HG02623 (cell line): ENCODE data around the gene HMGXB3.

Experiments
- ATAC-seq: cut with Tn5 transposase; IDR thresholded peaks from one replicate; pipeline ENCODE4 v1.9.1; 2021; ENCODE audit warnings: moderate library complexity; ENCODE audit not compliant: unreplicated experiment

Gene HMGXB3

GRCh38 chr5:149981206-149981605, 19.3 kb upstream of the HMGXB3 start:
- ATAC-seq: no peak

GRCh38 chr5:149982505-149982904, 18.0 kb upstream of the HMGXB3 start:
- ATAC-seq: no peak

DNA sequence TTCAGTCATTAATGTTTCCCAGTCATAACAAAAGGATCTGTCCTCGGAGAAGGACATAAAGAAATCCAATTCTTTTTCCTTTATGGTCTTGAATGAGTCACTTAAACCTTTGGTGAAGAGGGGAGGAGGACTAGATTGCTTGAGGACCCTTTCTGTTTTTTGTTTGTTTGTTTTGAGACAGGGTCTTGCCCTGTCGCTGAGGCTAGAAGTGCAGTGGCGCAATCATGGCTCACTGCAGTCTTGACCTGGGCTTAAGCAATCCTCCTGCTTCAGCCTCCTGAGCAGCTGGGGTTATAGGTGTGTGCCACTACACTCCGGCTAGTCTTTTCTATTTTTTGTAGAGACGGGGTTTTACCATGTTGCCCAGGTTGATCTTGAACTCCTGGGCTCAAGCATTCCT, 12.4 kb upstream of the HMGXB3 start:
- no peak for ATAC-seq

DNA sequence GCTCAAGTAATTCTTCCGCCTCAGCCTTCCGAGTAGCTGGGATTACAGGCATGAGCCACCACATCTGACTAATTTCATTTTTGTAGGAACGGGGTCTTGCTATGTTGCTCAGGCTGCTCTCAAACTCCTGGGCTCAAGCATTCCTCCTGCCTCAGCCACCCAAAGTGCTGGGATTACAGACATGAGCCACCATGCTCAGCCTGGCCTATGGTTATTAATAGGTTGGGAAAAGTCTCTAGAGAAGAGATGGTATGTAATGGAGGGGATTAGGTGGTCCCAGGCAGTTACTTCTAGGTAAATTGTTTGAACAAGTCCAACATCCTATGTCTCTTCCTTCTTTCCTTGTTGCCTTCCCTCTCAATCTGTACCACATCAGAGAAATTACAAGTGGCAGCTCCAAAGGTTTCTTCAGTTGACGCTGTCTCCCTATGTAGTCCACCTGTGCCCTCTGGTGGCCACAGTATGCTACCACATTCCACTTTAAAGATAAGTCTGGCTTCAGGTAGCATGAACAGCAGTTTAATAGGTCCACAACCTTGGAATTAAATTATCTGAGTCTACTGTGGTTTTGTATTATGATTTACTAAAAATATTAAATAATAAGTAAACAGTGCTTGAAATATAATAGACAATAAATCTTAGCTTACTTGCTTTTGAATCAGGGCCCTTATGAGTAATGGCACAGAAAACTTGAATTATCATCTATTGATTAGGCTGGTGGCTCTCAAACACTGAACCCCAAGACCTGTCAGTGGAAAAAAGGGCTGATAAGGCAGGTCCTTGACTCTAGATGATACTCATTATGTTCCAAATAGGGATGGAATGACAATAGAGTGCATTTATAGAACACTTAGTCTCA, 9.8 kb upstream of the HMGXB3 start:
- peak; percentile 68 for ATAC-seq

- no peak for ATAC-seq
Measured at GRCh38 chr5:149993471-149993870, 7.1 kb upstream of the HMGXB3 start.

DNA sequence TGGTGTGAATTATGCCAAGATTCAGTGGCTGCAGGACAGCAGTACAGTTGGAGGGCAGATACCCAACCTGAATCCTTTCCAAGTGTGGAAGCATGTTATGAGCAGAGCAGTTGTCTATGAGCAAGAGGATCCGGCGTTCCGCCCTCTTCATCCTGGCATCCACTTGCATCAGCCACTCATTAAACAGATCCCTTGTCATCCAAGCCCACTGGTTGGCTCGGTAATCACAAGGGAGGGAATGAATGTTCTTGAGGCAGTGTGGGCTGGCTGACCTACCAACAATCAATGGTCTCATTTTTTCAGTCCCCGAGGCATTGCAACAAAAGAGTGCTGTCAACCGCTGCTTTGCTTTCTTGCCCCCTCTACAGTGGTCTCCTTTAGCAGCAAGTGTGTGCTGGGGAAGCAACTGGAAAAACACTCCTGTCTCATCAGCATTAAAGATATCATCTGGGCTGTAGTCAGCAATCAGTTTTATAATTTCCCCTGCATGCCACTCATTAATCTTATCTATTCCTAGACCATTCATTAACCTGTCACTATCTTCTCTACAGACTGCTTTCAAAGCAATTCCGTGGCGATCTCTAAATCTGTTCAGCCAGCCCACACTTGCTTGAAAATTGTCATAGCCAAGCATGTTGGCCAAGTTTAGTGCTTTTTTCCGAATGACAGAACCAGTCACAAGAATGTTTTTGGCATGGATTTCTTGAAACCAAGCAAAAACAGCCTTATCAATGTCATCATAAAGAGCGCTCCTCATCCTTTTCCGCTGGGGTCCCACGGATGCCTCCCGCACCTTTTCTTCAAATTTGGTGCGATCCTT, 4.9 kb upstream of the HMGXB3 start:
- no peak for ATAC-seq

GRCh38 chr5:149996205-149996890, 4.2 kb upstream of the HMGXB3 start:
- no peak for ATAC-seq

DNA sequence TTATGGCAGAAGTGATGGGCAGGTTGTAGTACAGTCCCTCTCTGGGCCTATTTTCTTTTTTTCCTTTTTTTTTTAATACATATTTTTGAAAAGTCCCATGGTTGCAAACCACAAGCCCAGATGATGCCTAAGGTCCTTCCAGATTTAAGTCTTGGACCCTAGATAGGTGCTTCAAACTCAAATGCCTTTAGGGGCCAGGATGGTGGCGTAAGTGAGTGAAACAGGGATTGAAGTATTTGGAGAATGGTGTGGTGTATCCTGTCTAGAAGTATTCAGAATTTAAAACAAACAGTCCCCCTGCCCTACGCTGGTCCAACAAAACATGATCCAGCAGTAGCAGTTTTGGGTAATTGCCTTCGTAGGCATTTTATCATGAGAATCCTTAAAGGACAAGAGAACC, 2.3 kb upstream of the HMGXB3 start:
- ATAC-seq: no peak

DNA sequence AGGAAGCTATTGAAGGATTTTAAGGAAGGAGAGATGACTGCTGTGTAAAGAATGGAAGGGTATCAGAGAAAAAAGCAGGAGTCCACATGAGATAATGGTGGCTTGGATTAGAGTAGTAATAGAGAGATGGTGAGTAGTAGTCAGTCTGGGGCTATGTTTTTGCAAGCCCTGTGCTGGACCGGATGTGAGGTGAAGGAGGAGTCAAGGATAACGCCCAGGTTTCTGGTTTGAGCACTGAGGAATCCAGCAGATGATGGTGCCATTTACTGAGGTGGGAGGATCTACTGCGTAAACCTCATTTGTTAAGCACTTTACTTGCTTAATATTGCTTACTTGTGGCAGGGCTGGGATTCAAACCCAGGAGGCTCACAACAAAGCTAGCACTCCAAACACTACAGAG, 1.2 kb upstream of the HMGXB3 start:
- ATAC-seq: no peak

- no peak for ATAC-seq
Measured at GRCh38 chr5:149999866-150000255, 678 bp upstream of the HMGXB3 start.

DNA sequence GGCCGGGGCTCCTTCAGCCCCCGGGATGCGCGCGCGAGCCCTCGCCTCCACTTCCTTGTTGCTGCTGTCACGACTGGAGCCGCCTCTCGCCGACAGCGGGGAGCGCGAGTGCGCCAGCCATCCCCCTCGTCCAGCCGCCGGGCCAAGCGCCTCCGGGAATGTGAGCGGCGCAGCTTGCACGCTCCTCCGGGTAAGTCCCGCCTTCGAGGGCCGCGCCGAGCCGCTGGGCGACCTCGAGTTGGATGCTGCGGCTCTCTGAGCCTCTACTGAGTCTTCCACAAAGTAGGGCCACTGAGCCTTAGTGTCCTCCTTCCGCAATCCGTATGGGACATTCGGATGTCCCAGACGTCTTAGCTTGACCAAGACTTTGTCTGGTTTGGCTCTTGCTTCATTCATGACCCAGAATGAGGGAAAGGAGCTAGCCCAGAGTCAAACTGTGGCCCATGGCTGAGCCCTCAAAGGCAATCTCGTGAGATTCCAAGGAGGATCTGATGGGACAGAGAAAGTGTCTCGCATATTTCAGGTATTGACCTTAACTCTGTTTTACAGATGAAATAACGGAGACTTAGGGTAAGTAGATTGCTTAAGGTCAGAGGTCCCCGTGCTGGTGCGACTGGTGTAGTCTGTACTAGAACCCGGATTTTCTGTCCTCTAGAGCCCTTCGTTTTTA, 586 bp downstream of the HMGXB3 start:
- ATAC-seq: no peak

- peak; percentile 57 for ATAC-seq
Measured at GRCh38 chr5:150001660-150002486, 1.3 kb downstream of the HMGXB3 start.

DNA sequence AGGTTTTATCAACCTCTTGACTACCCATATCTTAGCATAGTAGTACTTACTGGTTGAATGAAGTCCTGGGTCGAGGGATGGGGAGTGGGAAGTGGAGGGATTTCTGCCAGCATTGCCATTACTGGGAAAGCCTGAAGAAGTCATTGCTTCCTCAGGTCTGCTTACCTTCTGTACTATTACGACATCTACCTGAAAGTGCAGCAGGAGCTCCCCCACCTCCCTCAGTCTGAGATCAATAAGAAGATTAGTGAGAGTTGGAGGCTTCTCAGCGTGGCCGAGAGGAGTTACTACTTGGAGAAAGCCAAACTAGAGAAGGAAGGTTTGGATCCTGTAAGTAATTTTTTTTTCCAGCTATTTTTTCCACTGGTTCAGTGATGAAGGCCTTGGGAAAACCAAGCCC, 5.8 kb downstream of the HMGXB3 start:
- no peak for ATAC-seq

DNA sequence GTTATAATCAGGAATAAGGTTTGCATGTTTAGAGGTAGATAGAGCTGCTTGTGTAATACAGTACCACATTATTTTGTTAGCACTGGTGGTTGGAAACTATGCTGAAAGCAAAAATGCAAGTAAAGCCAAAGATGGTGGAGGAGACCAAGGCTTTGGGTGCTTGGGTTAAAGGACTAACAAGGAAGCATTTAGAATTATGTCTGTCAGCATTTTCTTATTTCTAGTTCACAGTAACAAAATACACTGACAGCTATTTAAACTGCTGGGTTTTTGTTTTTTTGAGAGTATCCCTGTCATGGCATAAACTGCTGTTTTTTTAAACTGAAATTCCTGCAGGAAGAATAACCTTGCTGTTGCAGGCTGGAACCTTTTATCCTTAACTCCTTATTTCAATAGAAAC, 6.5 kb downstream of the HMGXB3 start:
- ATAC-seq: no peak

DNA sequence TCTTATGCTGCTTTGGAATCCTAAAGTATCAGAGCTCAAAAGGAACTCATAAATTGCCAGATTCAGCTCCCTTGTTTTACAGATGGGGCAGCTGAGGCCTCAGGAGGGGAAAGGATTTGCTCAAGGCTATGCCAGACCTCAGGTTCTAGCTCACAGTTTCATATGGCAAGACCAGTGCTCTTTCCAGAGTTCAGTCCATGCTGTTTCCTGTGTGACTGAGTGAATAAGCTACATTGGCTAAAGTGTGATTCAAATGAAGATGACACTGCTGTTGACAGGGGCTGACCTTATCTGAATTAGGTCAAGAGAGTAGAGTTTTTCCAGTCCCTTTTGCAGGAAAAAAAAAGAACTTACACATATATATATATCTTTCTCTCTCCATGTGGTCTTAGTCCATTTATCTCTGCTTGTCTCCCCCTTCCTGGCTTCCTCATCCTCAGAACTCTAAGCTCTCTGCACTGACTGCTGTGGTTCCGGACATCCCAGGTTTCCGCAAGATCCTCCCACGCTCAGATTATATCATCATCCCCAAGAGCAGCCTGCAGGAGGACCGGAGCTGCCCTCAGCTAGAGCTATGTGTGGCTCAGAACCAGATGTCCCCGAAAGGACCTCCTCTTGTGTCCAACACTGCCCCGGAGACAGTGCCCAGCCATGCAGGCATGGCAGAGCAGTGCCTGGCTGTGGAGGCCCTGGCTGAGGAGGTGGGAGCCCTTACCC, 9.3 kb downstream of the HMGXB3 start:
- no peak for ATAC-seq

DNA sequence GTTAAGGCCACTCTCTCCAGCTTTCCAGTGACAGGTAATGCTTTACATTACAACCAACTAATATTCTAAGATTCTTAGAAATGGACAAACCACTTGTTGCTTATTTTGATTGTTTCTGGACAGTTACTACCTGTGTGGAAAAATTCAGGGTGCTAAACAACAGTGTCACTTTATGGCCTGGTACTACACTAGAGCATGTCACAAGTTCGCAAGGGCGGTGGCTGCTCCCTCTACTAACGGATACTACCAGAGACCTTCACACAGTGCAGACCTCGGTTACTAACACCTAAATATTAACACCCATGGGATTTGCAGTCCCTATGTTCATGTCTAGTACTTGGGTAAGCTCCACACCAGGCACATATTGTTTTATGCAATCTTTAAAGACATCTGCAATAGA, 13.4 kb downstream of the HMGXB3 start:
- ATAC-seq: no peak

- no peak for ATAC-seq
Measured at GRCh38 chr5:150014456-150014855, 13.9 kb downstream of the HMGXB3 start.

DNA sequence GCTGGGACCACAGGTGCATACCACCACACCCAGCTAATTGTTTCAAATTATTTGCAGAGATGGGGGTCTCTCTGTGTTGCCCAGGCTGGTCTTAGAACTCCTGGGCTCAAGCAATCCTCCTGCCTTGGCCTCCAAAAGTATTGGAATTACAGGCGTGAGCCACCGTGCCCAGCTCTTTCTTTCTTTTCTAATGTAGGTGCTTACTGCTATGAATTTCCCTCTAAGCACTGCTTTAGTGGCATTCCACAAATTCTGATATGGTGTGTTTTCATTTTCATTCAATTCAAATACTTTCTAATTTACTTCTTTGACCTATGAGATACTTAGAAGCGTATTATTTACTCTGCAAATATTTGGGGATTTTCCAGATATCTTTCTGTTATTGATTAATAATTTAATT, 14.9 kb downstream of the HMGXB3 start:
- ATAC-seq: no peak

- no peak for ATAC-seq
Measured at GRCh38 chr5:150016537-150016936, 16.0 kb downstream of the HMGXB3 start.
